ENCODE results near the gene E4F1. TPM values are rescaled to one million over a fixed set of nuclear protein-coding genes. Genes with fewer than 3 reads are reported as not detected.

Gene E4F1
- total and polyA plus RNA-seq, 2 of the 13 experiments (the other 11 are each of a cell fraction or from before 2014, with no cell fraction given) = 13.8 to 19.5 TPM

GRCh38 chr16:2223221-2223941 is at the start of gene E4F1 (continued):
- TF ChIP-seq RERE (CRISPR knock-in tag; IDR thresholded peaks at IDR 0.05; ENCODE audit: low read depth) (0 out of 2 replicates have a peak, but pooled peaks have one; percentile 24), ZNF646 (CRISPR knock-in tag; IDR thresholded peaks at IDR 0.05) (no peak)
